Hematopoietic multipotent progenitor cell (in vitro differentiated cells): ENCODE results near the gene CHST7. TPM values are rescaled to one million over a fixed set of nuclear protein-coding genes. Genes with fewer than 3 reads are reported as not detected.

ENCODE experiments used
- DNase-seq, 3 donors: peaks; one replicate each; pipeline ENCODE4 v3.0.0-alpha.2; 2011 to 2015; ENCODE audit warnings: low read depth in 2 of 3, low spot score in 2 of 3
- small RNA-seq: library from RNA; depleted of rRNA; stranded (forward); fragments of <200 nt; gene quantifications from one replicate; pipeline ENCODE3, GENCODE V24; 2012
- total RNA-seq: library from RNA; depleted of rRNA; stranded (reverse); fragments of >200 nt; gene quantifications from one replicate; pipeline ENCODE4 v1.2.3, GENCODE V29; 2012

Gene CHST7
- total RNA-seq, 1 donor: 6.7 TPM

DNA sequence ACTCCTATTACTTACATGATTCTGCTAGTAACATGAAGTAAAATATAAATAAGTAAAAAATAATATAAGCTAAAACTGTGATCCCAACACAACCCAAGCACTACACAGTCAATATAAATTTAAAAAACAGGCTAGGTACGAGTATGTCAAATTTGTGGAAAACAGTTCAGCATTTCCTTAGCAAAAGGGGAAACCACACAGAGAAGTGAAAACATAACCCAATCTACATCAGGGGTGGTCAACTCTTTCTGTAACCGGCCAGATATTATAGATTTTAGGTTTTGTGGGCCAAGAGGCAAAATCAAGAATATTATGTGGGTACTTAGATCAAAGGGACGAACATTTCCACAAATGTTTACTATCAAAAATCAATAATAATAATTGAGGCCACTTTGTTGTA, 70.1 kb downstream of the CHST7 start:
- no peak for DNase-seq

DNA sequence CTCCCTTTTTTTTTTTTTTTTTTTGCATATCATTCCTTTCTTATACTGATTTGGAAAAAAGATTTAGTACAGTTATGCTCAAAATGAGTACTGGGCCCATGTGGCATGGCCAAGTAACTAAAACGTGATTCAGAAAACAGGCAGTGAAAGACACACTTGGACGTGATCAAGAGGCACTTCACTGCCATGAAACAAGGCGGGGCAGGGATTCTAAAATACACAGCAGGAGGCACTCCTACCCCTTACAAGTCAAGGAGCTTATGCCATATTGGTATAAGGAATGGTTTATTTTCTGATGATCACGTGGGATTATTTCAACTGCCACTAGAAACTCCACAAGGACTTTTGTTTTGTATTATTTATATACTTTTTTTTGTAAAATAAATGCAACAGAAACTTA, 72.0 kb downstream of the CHST7 start:
- no peak for DNase-seq

DNA sequence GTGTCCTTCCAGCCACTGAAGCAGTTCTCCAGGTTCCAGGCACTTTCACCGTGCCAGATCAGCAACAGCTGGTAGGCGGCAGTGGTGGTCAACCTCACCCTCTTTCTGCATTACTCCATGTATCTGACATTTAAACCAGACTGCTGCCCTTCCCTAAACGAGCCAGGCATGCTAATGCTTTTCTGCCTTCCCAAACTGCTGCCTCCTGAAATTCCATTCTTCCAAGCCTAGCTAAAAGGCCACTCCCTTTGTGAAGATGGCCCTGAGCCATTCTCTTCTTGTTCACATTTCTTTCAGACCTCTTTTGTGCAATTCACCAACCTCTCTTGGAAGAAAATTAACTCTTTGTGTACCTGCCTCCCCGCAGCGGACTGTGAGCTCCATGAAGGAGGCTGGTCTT, 73.7 kb downstream of the CHST7 start:
- no peak for DNase-seq

Small RNA genes lying within 50 kb of the gene (small RNA-seq; reads per million reads assigned to genes)
- not detected for gene RF00017

Other genes with a start within 250 kb of the CHST7 start
- gene ZNF674, start 28.3 kb upstream of the CHST7 start, total RNA-seq: 3.2 TPM
- 84.0 TPM for gene SLC9A7, start 185.4 kb downstream of the CHST7 start, total RNA-seq